Measurements from ENCODE around the gene STX8. TPM values are rescaled to one million over a fixed set of nuclear protein-coding genes. Genes with fewer than 3 reads are reported as not detected.

Gene STX8
- total RNA-seq, 4 donors from 2014 or later: 38.8 to 102 (median 68.5) TPM

DNA sequence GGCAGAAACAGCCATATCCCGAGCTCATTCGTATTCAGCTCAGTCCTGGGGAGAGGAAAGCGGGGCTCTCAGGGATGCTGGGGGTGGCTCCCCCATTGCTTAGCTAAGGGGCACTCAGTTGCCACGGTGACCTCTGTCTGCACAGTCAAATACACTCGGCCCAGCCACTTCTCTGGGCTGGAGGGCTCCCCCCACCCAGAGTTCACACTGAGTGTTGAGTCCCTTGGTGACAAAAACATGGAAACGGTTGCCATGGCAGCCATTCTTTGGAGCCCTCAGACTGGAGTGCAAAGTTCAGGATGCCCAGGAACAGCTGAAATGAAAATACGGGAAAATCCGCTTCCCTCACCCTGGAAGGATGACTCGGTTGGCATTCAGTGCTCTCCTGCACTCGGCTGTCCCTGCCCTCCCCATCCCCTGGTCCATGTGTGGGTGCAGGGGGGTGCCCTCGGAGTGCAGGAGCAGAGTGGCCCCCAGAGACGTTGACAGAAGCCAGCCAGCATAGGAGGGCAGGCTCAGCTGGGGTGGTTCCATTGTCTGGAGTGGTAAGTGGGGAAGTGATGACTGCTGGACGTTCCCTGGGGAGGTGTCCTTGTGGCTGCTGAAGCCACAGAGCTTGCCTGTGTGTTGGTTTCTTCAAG is 337.8 kb downstream of the STX8 start:
- Histone ChIP-seq H3K4me3 (no peak overlapping the region), H3K4me1 (peaks cover 4 to 29% (median 19%) of the 10 kb centered on the region in 4 donors), H3K27me3 (no peaks in the 10 kb centered on the region), H3K9me3 (no peaks in the 10 kb centered on the region), H3K36me3 (no peaks in the 10 kb centered on the region), H3K27ac (no peak overlapping the region)
- DNase-seq: no peak
- TF ChIP-seq, protein P1, sequence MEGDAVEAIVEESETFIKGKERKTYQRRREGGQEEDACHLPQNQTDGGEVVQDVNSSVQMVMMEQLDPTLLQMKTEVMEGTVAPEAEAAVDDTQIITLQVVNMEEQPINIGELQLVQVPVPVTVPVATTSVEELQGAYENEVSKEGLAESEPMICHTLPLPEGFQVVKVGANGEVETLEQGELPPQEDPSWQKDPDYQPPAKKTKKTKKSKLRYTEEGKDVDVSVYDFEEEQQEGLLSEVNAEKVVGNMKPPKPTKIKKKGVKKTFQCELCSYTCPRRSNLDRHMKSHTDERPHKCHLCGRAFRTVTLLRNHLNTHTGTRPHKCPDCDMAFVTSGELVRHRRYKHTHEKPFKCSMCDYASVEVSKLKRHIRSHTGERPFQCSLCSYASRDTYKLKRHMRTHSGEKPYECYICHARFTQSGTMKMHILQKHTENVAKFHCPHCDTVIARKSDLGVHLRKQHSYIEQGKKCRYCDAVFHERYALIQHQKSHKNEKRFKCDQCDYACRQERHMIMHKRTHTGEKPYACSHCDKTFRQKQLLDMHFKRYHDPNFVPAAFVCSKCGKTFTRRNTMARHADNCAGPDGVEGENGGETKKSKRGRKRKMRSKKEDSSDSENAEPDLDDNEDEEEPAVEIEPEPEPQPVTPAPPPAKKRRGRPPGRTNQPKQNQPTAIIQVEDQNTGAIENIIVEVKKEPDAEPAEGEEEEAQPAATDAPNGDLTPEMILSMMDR (IDR thresholded peaks at IDR 0.05): no peak
- TF ChIP-seq POLR2A (IDR thresholded peaks at IDR 0.05): no peak

GRCh38 chr17:9237053-9237410 is 338.6 kb downstream of the STX8 start:
- TF ChIP-seq, protein P1 (IDR thresholded peaks at IDR 0.05): no peak
- TF ChIP-seq POLR2A (IDR thresholded peaks at IDR 0.05): no peak
- H3K36me3 ChIP-seq: no peaks in the 10 kb centered on the region
- no peak overlapping the region for H3K27ac ChIP-seq
- no peak overlapping the region for H3K4me3 ChIP-seq
- H3K27me3 ChIP-seq: no peaks in the 10 kb centered on the region
- no peak for DNase-seq
- no peaks in the 10 kb centered on the region for H3K9me3 ChIP-seq
- peaks cover 4 to 27% (median 19%) of the 10 kb centered on the region in 4 donors for H3K4me1 ChIP-seq

DNA sequence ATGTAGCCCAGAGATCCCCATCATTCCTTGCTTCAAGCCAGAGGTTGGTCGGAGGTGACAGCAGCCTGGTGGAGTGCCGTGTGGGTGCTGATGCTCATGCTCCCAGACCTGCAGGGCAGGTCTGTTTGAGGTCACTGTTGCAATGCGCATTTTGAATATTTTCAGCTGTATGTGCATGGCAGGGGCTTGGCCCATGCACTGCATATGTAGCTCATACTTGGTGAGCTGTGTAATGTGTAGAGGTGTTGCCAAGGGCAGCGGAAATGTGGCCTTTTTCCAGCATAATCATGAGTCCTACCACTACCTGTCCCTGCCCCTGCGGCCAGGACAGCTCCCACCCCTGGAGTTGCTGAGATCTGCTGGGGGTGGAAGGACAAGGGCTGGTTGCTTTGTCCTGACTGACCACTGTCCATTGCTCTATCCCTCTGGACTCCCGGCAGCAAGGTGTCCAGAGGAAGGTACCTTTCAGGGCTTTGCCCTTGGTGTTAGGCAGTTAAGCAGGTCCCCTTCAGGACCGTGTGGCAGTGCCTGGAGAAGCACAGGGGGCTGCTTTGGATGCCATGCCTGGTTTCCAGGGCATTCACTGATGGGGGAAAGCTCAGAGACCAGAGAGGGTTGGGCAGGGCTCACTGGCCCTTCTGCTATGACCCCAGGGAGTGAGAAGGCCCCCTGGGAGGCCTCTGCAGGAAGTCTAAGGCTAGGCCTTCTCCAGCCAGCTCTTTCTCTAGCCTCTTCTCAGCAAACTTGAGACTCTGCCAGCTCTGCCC is 339.2 kb downstream of the STX8 start:
- DNase-seq: no peak
- H3K27ac ChIP-seq: no peak overlapping the region
- H3K4me1 ChIP-seq: peaks cover 4 to 27% (median 19%) of the 10 kb centered on the region in 4 donors
- no peaks in the 10 kb centered on the region for H3K36me3 ChIP-seq
- no peak overlapping the region for H3K4me3 ChIP-seq
- H3K9me3 ChIP-seq: no peaks in the 10 kb centered on the region
- no peaks in the 10 kb centered on the region for H3K27me3 ChIP-seq
- no peak for TF ChIP-seq POLR2A (IDR thresholded peaks at IDR 0.05)
- TF ChIP-seq, protein P1 (IDR thresholded peaks at IDR 0.05): no peak

- TF ChIP-seq POLR2A (IDR thresholded peaks at IDR 0.05): no peak
- TF ChIP-seq, protein P1 (IDR thresholded peaks at IDR 0.05): no peak
- Histone ChIP-seq H3K27me3 (no peaks in the 10 kb centered on the region), H3K36me3 (no peaks in the 10 kb centered on the region), H3K9me3 (no peaks in the 10 kb centered on the region), H3K4me3 (no peak overlapping the region), H3K27ac (no peak overlapping the region), H3K4me1 (peaks cover 1 to 17% (median 13%) of the 10 kb centered on the region in 4 donors)
- DNase-seq: no peak
Observed at GRCh38 chr17:9235346-9235745, 340.3 kb downstream of the STX8 start.

DNA sequence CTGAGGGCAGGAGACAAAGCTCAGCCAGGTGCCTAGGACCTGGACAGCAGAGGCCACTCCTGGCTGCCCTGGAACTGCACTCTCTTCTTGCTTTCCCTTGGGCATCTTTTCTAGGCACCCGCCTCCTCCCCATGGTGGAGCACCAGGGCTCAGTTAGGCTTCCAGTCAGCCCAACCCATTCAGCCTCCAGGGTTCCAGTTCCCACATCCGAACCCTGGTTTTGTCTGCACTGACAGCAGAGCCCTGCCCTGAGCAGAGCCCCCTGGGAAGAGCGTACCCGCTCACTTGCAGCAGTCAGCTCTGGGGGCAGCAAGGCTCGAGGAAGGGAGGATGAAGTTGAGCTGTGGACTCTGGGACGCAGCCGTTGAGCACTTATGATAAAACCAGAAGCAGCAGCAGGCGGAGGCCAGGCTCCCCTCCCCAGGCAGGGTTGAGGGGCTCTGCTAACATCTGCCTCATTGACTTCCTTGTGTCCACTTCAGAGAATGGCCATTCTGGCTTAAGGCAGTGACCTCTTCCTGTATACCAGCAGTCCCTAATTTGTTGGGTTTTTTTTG is 341.2 kb downstream of the STX8 start:
- no peak overlapping the region for H3K27ac ChIP-seq
- H3K27me3 ChIP-seq: no peaks in the 10 kb centered on the region
- DNase-seq: no peak
- no peaks in the 10 kb centered on the region for H3K9me3 ChIP-seq
- no peak overlapping the region for H3K4me3 ChIP-seq
- peaks cover 0 to 14% (median 8%) of the 10 kb centered on the region in 4 donors for H3K4me1 ChIP-seq
- TF ChIP-seq, protein P1 (IDR thresholded peaks at IDR 0.05): no peak
- TF ChIP-seq POLR2A (IDR thresholded peaks at IDR 0.05): no peak
- H3K36me3 ChIP-seq: no peaks in the 10 kb centered on the region

Measured in Peyer's patch (tissue), 4 donors.